HG03565 (cell line): ENCODE data around the gene AOAH.

ENCODE experiments used
- ATAC-seq: cut with Tn5 transposase; IDR thresholded peaks from one replicate; pipeline ENCODE4 v1.9.1; 2021; ENCODE audit warnings: mild to moderate bottlenecking, moderate library complexity; ENCODE audit not compliant: unreplicated experiment

The AOAH gene

DNA sequence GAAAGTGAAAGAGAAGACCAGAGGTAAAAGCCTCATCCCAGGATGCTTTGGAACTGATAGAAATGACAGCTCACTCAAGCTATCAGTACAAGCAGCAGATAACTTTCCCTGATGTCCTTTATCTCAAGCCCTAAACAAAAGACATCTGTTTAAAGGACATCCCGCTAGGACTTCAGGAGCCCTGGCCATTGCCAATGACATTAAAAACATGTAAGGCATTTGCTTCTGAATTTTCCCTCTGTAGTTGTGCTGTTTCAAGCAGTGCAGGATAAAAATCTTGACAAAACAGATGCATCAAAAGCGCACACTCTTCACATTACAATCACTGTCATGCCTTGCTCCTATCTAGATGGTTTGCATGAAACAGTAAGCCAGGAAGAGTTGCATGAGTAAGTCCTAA is 159.8 kb downstream of the AOAH start:
- no peak for ATAC-seq

DNA sequence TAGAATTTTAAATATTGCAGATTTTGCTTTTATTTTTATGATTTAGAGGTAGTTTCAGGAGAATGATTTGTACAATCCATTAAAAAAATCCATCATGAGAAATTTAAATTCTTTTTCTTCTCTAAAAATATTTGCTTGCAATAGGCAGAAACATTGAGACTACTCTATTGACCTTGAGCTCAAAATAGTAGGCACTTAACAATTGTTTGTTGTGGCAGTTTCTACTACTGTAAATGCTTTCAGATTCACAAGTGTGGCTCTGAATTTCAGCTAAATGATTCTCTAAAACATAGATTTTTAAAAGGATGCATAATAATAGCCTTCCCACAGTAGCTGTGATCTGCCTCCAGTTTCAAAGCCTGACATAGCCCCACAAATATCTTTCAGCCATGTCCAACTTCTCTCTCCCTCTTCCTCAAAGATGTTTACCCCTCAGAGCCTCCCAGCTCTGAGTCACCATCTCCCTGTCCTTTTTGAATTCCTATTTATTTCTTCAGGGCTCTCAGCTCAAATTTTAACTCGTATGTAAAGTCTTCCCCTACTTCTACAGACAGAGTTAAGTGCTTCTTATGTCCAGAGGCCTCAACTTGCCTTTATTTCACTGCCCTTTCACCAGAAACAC is 160.5 kb downstream of the AOAH start:
- ATAC-seq, result no peak

DNA sequence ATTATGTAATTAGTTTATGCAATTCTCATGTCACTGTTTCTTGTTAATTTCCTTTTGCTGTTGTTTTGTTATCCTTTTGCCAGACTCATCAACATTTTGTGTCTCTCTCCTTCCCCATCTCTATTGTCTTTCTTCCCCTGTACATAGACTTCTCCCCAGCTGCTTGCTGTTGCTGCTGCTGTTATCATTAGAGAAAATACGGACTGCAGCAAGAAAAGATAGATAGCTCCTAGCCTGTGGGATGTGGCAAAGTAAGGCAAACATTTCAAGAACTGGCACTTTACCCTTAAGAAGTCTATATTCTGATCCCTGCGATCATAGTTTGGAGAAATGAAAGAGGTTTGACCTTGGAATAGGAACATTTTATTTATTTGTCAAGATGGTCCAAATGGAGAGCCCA is 162.2 kb downstream of the AOAH start:
- ATAC-seq, result no peak

DNA sequence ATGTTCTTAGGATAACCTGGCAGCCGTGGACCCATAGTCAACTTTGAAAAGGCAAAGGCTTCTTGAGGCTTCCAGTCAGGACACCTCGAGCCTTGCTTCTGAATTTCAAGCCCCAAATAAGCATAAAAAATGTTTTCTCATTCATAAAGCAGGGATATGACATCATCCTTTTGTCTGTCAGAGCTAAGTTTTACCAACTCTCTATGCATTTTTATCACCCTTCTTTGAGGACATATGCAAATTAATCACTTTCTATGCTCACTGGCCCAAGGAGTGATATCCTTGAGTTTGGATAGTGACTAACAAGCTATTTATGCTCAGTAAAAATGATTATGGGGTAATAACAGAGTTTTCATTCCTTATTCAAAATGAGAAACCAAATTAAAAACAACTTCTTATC is 175.3 kb downstream of the AOAH start:
- no peak for ATAC-seq

DNA sequence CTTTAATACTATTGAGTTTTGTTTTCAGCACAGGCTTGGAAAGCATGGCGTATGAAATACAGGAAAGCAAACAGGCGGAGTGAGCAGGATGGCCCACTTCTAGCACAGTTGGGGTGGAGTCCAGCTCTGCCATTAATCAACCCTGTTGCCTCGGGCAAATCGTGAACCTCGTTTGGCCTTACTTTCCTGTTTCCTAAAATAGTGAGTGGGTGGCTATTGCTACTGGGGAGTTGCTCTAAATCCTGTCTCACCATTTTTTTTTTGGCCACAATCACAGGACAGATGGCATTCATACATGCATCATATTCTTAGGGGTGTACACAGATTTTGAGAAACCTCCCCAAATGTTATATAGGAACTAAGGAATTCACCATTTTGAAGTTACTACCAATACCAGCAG is 176.9 kb downstream of the AOAH start:
- ATAC-seq, result no peak

DNA sequence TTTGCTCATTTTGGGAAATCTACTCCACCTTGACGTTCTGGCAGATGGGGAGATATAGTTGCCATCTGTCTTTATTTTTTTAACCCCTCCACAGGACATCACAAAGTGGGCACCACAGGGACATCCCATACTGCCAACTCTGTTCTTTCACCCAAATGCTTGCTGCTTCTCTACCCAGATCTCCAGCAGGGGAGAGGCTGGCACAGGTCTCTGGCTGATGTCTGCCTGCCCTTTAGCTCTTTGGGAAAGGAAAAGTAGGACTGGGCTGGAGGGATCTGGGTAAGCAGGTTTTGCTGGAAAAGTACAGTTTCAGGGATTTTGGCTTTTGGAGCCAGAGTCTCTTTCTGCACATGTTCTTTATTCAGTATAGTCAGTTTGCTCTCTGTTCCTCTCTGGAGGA is 178.0 kb downstream of the AOAH start:
- ATAC-seq, result no peak

DNA sequence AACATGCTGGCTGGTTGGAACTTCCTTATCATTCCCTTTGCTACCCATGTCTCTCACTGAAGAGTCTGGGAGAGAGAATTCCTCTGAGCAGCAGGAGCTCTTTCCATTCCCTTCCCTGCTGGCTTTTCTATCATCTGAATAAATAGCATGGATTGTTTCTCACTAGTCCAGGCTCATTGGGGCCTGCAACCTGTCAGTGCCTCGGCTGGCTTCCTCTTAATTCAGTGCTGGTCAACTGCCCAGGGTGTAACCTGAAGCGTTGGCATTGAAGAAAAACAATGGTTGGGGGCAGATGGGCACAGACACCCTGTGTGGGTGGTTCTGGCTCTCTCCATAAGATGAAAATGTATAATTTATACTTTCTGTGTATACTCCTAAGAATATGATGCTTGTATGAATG is 179.0 kb downstream of the AOAH start:
- no peak for ATAC-seq

DNA sequence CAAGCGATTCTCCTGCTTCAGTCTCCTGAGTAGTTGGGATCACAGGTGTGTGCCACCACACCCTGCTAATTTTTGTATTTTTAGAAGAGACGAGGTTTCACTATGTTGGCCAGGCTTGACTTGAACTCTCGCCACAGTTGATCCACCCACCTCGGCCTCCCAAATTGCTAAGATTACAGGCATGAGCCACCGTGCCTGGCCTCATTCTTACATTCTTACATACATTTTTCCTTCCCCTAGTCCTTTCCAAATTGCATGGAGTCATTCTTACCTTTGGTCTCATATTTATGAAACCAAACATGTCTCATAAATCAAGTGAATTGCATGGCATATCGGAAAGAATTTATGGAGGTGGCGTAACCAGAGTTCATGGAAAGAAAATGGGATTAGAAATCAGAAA is 186.2 kb downstream of the AOAH start:
- ATAC-seq, result no peak

DNA sequence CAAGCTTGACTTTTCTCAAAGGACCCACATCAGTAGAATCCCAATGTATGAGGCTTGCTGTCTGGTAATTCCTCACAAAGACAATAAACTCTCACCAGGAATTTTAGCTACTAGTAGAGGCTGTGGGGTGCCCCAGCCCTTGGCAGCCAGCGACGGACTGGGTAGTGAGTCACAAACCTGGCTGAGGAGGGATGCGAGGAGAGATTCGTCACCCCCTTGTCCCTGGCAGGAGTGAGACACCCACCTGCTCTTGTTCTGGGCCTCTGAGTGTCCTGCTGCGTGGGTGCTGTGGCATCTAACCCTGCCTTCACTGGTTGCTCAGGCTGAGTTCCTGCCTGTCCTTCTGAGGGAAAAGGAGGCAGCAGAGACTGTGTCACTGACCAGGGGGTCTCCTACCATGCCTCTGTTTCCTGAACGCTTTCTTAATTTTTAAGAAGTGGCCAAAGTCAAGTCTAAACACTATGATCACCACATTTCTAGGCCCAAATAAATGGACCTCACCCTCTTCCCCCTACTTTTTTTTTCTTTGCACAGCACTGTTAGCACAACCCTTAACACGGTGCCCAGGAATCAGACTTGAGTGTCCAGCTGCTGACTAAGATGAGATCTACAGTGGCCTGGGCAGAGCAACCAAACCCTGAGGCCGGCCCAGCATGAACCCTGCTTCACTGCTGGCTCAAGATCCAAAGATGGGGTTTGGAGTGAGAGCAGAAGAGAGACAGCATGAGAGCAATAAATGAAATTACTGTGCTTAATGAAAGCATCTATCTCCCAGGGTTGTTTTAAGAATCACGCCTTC is 188.2 kb downstream of the AOAH start:
- ATAC-seq, result no peak

DNA sequence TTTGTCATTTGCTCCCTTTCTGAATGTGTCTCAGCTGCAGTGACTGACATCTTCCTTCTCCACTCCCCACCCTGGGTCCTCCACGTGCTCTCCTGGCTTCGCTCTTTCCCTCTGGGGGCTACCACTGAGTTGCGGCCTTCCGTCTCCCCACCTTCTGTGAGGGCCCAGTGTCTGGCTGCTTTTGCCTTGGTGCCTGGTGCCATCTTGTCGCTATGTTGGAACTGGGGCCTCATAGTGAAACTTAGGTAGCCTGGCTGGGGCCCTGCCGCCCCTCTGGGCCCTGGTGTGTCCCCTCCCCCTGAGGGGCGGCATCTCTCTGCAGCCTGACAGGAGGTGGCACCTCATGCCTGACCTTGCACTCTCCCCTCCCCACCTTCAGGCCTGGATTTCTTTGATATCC is 190.6 kb downstream of the AOAH start:
- ATAC-seq, result no peak

DNA sequence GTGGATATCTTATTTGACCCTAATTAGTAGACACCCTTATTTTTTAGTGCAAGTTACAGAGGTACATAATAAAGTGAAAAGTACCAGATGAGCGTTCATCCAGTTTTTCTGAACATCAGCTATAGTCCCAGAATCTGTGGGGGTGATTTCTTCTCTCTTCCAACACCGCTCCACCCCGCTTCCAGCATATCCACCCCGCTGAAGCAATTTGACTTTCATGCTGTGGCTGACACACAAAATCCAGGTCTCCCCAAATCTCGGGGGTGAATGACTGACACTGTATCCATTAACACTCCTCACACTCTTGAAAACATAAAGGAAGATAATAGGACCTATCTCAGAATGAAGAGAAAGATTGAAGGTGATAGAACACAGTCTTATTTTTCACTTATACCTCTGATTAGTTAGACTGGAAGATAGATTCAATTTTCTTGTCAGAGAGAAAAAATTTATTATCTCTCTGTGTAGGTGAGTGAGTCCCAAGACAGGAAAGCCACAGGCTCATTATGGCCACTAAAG is 191.3 kb downstream of the AOAH start:
- ATAC-seq, result no peak

DNA sequence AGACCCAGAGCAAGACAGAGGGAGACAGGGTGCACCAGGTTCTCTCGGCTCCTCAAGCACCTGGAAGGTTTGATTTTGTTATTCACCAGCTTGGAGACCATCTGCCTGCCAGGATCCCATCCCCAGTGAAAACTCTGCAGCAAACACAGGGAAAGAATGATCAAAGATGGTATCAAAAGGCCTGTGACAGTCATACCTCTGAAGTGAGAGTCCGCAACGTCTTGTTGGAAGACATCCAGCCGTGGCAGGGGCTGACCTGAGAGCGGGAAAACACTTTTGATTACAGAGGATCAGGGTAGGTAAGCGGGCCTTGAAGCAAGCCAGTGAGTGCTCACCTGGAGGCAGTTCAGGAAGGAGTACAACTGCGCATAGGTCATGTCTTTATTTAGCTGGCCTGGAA is 192.3 kb downstream of the AOAH start:
- ATAC-seq, result no peak

DNA sequence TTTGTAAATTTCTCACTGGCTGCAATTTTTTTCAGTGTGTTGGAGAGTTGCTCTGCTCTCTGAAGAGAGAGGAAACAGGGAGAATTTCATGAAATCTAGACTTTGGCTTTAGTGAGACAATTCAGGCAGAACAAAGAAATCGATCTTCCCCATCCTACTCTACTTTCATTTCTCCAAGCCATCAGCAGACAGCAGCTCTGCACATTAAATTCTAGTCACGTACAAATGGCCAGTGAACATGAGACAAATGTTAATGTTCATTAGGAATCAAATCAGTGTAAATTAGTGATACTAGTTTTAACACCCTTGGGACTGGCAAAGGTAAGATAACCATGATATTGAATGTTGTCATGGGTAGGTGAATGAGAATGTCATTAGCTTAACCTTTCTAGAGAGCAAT is 193.8 kb downstream of the AOAH start:
- ATAC-seq, result no peak

DNA sequence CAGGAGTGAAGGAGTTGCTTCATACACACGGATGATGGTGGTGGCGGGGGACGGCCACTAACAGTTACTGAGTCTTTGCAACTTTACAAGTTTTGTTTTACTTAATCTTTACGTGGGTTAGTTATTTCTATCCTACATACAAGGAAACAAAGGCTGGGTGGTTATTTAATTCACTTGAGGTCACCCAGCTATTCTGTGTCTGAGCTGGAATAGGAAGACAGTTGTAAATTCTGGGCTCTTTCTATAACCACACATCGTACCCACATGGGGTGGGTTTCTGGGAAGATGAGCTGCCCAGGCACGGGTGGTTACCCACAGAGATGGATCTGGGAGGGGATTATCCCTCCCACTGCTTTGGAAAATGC is 196.8 kb downstream of the AOAH start:
- ATAC-seq, result no peak

DNA sequence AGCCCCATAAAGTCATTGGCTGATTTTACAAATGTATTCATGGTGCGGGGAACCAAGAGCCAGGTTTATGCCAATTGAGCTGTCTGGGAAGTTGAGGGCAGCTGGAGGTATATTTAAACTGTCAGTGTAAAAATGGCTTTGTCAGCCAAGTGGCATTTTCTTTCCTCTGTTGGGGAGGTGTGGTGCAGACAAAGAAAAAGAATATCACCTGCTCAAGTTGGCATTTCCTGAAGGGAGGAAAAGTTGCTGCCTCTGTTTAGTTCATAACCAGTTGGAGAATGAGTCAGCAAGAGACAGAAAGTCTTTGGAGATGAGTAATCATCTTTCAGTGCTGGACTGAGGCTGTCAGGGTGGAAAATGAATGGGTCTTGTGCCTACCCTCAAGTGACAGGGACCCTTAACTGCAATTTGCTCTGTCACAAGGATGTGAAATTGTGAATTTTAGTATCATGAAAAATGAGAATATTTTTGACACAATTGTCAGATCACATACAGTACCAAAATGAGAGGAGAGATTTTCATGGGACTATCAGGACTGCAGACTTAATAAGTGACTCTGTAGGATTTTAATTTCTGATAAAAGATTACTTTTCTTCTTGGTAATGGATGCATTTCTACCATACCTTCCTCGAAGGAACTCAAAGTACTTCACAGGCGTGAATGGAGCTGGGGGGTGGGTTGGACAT is 197.3 kb downstream of the AOAH start:
- peak; percentile 86 for ATAC-seq

DNA sequence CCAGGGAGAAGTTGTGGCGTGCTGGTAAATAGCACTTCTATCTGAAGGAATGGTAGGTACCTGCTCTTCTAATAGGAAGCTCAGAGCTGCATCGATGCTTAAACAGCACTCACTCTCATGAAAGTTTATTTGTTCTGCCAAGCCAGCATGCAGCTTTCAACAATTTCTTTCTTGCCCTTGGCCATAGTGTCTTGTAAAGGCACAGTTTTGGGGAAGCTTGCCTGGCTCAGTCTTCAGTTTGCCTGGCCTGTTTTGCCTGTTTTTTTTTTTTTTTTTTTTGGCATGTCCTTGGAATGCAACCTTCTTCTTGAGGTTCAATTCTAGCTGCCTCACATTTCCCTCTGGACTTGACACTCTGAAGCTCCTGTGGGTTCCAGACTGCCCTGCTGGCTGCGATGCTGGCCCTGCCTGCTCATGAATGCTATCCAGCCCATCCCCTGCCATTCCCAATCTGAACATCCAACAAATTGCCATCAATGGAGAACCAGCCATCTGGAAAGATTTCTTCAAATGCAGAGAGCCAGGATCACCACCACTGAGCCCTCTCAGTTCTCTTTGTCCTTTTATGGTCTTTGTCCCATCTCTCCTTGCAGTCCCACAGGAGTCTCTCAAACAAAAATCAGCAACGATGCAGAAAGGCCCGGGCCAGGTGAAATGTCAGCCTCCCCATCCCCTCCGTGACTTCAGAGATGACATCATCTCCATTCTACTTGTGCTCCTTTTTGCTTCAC is 200.8 kb downstream of the AOAH start:
- ATAC-seq, result no peak

DNA sequence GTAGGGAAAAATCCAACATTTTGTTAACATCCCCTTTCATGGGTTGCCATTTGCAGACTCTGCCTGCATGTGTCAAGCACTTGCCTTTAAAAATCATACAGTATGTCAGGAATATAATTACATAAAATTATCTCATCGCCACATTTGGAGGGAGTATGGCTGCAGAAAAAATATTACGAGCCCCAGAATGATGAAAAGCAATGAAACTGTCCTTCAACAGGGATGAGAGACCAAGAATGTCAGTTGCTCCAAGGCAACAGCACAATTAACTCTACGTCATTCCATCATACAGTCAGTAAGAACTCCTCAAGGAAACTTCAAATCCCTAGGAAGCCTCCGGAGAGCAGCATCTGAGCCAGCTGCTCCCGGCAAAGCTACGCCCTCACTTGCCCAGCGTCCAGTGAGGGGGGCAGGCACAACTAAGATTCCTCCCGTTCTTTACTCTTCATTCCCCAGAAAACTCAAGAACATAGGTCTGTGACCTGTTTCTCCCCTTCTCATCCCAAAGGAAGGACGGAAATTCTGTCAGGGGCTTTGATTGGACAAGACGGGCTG is 201.8 kb downstream of the AOAH start:
- no peak for ATAC-seq

DNA sequence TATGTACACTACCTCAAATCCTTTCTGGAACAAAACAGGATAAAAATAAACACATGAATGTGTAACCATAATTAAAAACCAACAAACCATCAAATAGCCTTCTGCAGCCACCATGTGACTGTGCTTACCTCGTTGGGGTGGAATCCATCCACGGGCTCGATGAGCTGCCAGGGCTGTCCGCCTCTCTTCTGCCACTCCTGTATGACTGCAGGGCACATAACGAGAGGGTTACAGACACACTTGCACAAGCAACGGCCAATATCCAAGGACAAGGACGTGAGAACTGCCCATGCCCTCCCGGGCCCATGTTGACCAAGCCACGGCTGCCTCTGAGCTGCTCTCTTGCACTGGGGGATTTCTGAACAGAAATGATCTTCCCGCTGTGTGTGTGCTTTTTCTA is 202.4 kb downstream of the AOAH start:
- ATAC-seq, result no peak

DNA sequence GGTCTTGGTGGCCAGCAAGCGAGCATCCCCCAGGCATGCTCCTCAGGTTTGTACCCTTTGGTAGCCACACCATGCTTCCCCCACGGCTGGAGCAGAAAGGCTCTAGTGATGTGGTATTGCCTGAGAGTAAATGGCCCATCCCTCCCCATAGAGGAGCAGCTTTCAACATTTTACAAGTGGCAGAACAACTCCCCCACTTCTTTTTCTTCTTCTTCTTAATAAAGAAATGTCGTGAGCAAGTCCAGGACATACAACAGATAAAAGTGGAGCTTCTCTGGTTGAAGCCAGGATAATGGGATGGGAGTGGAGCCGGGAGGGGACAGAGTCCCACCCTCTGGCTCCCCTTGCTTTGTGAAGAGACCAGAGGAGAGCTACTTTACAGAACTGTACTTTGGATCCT is 203.2 kb downstream of the AOAH start:
- no peak for ATAC-seq

DNA sequence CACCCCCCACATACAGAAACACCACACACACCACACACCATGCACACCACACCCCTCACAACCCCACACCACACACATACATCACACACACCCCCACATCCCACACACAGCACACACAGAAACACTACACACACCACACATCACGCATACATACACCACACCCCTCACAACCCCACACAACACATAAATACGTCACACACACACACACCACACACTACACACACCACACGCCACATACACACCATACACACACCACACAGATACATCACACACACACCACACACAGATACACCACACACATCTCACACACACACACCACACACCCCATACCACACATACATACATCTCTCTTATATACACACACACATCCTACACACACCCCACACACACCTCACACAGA is 208.4 kb downstream of the AOAH start:
- ATAC-seq, result no peak
